Choroid plexus epithelial cell (primary cell): ENCODE results near the gene SPEM1.

ENCODE experiments used
- DNase-seq: peaks from one replicate; pipeline ENCODE4 v3.0.0-alpha.2; 2010; ENCODE audit warnings: low read depth
- H3K4me3 ChIP-seq: 2 replicates; pipeline ENCODE4 v1.5.1; 2011; ENCODE audit warnings: low read depth, mild to moderate bottlenecking, control low read depth, low read length, moderate library complexity
- CTCF ChIP-seq: conservative IDR thresholded peaks from 2 replicates; pipeline ENCODE4 v1.5.1; 2011; ENCODE audit warnings: low read depth, mild to moderate bottlenecking, control low read depth, inconsistent platforms, low read length, moderate library complexity

Gene SPEM1

DNA sequence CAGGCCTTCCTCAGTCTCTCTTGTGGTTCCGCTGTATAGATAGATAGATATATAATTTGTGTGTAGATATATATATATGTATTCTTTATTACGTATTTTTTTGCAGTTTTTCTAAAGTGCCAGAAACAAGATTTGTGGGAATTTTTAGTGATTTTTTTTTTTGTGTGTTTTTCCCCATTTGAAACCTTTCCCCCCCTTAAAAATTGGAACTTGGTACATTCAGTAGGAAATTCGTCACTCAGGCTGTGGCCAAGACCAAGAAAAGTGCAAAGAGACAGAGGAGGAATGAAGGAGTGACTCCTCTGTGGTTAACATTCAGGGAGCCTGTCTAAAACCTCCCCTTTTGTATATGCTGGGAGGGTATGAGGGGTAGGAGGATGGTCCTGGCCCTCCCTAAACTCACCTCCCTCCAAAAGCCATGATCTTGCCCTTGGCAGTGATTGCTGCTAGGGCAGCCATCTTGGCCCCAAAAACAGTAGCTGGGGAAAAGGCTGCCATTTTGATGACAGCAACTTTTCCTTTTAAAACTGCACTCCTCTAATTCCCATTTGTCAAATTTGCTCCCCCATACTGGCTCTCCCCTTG, 39.9 kb downstream of the SPEM1 start:
- no peak overlapping the region for H3K4me3 ChIP-seq
- no peak for DNase-seq
- no peak for TF ChIP-seq CTCF

- H3K4me3 ChIP-seq = no peak overlapping the region
- no peak for DNase-seq
- no peak for TF ChIP-seq CTCF
These were observed 40.9 kb downstream of the SPEM1 start for GRCh38 chr17:7460850-7461660.

DNA sequence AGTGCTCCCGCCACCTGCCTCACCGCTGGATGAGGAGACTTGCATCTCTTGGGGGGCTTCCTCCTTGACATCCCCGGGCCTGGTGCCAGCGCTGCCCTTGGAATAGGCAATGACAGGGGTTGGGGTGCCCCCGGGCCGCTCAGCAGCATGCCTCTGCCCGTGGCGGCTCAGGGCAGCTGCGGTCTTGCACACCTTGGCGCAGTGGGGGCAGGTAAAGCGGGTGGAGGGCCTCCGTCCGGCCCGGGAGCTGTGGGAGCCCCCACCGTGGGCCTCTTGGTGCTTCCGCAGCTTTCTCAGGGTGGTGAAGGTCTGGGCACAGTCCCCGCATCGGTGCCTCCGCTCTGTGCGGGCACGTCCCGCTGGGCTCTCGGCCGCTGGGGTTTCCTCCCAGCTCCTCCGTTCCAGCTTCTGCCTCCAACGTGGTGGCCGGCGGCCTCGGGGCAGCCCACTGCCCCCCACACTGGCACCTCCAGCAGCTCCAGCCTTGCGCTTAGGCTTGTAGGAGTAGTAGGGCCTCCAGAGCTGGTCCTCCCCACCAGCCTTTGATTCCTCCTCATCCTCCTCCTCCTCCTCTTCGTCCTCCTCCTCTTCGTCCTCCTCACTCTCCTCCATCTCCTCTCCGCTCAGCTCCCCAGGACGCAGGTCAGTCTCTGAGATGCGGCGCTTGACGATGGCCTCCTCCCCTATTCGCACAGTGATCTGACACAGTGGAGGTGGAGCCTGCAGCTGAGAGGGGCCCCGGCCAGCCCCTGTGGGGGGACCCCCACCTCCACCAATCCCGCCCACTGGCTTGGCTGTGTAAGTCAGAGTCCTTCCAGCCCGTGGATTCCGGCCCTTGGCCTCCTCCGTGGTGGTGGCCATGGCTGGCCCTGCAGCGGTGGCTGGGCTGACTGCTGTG, 42.6 kb downstream of the SPEM1 start:
- no peak for DNase-seq
- no peak for TF ChIP-seq CTCF
- H3K4me3 ChIP-seq = no peak overlapping the region

- no peak for DNase-seq
- TF ChIP-seq CTCF = no peak
- H3K4me3 ChIP-seq = no peak overlapping the region
These were observed 43.3 kb downstream of the SPEM1 start for GRCh38 chr17:7463372-7463846.

DNA sequence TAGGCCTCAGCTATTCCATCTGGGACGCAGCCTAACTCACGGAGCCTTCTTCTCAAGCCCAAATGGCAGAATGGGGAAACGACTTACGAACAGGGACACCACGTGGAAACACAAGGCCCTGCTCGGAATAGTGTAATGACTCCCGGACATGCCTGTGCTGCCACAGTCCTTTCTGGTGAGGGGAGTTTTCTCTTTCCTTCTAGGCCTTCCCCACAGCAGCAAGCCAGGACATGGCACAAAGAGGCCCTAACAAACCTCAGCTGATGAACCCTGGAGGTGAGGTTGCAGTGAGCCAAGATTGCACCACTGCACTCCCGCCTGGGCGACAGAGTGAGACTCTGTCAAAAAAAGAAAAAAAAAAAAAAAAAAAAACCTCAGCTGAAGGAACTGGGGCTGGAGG, 44.0 kb downstream of the SPEM1 start:
- no peak overlapping the region for H3K4me3 ChIP-seq
- TF ChIP-seq CTCF = no peak

GRCh38 chr17:7465597-7466275, 45.6 kb downstream of the SPEM1 start:
- no peak overlapping the region for H3K4me3 ChIP-seq
- TF ChIP-seq CTCF = no peak
- DNase-seq = no peak

More for the DNA sequence above, 44.0 kb downstream of the SPEM1 start:
- DNase-seq = no peak
